Cardiac fibroblast (primary cell): Measurements from ENCODE around the gene POLD3.
A peak's percentile ranks its signal among the peaks of the same experiment; 100 is the strongest.

Experiments
- DNase-seq, 2 donors: peaks; one replicate each; pipeline versions ENCODE4 v3.0.0 to v3.0.0-alpha.2; 2010; ENCODE audit warnings: low read depth in 2 of 2
- H3K4me3 ChIP-seq, 2 donors: replicated peaks in 1 of 2; 1 replicate in 1 of 2; 2 replicates in 1 of 2; pipeline ENCODE4 v1.5.1; 2011; ENCODE audit warnings: low read depth in 2 of 2, low read length in 2 of 2, mild to moderate bottlenecking in 2 of 2, moderate library complexity in 1 of 2
- CTCF ChIP-seq: IDR thresholded peaks from one replicate; pipeline ENCODE4 v1.5.1; 2011; ENCODE audit warnings: low read depth, mild to moderate bottlenecking, low read length, inconsistent platforms

POLD3 gene

GRCh38 chr11:74682731-74683278, 90.4 kb downstream of the POLD3 start:
- DNase-seq = no peak
- no peak overlapping the region for H3K4me3 ChIP-seq
- no peak for TF ChIP-seq CTCF

DNA sequence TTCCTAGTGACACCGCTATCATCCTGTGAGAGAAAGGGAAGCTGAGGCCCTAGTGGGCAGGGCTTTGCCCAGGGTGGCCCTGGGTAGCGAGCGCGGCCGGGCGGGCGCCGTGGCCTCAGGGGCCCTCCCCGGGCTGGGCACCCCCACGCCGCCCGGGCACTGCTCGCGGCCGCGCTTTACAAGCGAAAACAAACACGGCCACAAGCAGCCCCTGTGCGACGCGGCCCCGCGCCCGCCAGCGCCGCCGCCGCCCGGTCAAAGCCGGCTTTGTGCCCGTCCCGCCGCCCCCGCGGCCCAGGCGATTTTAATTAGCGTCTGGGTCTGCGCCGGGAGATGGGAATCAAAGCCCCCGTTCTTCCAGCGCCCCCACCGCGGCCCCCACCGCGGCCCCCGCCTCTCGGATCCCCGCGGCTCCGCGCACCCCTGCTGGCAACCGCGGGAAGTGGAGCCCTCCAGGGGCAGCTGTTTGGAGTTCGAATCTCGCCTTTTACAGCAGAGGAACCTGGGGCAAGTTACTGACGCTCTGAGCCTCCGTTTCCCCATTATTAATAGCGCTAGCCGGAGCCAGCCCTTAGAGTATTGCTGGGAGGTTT, 91.0 kb downstream of the POLD3 start:
- peak in 1 of 2 donors; percentile 21 for DNase-seq
- peak; percentile 51 for TF ChIP-seq CTCF
- H3K4me3 ChIP-seq = peak overlapping the region in 1 of 2 donors; percentile 4

DNA sequence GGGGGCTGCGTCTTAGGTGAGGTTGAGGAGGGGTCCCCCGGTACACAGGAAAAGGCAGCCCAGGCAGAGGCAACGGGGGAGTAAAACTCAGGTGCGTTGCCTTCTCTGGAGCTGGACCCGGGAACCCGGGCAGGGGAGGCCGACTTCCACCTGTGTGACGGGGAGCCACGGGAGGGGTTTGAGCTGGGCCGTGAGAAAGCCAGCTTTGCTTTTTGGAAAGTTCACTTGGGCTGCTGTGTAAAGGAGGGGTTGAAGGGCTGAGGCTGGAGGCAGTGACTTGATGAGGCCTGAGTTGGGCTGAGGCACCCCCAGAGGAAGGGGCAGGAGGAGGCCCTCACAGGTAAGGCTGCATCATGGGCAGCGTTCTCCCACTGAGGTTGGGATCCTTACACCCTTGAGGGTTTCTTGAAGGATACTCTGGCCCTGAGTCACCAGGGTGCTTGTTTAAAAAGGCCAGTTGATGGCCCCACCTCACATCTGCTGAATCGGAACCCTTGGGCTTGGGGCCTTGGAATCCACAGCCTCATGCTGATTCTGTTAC, 91.6 kb downstream of the POLD3 start:
- H3K4me3 ChIP-seq = no peak overlapping the region
- peak in 1 of 2 donors; percentile 39 for DNase-seq
- TF ChIP-seq CTCF = no peak

DNA sequence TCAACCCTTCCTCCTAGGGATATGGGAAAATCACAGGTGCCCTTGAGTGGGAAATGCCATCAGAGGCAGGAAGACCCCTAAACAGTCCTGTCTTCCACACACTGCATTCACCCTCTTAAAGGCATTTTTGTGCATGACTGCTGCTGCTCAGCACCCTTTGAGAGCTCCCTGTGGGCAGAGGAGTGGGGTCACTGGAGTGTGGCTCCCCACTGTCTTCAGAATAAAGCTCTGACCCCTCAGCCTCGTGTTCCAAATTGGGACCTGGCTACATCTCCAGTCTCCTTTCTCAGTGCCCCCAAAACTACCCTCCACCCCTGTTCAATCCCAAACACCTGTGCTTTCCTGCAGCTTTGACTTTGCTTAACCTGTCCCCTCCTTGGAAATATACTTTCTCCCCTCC, 92.3 kb downstream of the POLD3 start:
- no peak for TF ChIP-seq CTCF
- no peak overlapping the region for H3K4me3 ChIP-seq
- no peak for DNase-seq

DNA sequence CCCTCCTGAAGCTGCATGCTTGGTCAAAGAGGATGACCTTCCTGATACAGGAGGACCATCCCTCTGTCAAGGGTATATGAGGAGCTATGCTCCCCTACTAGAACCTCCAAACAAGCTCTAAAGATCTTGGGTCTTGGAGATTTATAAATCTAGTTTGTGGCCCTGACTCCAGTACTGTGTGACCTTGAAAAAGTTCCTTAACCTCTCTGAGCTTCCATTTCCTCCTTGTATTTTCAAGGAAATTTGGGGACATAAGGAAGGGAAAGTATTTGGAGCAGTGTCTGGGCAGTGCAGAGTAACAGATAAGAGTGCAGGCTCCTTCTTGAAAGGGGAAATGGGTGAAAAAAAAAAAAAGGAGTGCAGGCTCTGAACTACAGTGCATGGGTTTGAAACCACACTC, 93.0 kb downstream of the POLD3 start:
- no peak overlapping the region for H3K4me3 ChIP-seq
- DNase-seq = no peak
- TF ChIP-seq CTCF = no peak

DNA sequence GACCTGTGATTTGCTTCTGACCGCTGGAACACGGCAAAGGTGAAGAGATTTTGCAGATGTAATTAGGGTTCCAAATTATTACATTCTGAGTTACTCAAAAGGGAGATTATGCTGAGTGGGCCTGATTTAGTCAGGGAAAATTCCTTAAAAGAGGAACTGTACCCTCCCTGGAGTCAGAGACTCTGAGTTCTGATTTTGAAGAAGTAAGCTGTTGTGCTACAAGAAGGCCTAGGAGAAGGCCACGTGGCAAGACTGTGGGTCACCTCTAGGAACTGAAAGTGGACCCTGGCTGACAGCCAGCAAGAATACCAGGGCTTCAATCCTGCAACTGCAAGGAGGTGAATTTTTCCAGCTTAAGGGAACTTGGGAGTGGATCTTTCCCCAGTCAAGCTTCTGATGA, 93.5 kb downstream of the POLD3 start:
- no peak overlapping the region for H3K4me3 ChIP-seq
- no peak for TF ChIP-seq CTCF
- no peak for DNase-seq
